ENCODE data around the gene SPRR2G.
"Not testable (repeated sequence)": the region's sequence is repeated elsewhere in the genome, so short reads cannot be mapped to it uniquely, and the experiment has no call there.

SPRR2G gene

DNA sequence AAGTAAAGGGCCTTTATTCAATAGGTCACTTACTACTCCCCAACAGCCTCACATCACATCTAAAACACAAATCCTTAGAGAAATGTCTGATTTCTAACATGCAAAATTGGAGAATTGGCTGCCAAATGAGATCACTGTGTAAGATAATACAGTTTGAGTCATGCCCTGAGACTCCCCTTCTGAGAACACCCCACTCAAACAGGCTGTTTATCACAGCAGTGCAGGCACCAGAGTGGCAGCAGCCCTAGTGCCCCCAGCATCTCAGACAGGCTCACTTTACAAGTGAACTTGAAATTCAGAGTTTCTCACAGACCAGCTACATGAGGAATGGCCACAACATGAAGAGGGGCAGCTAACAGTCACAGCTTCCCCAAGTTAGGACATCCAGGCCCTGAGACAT lies 35.4 kb downstream of the SPRR2G start:
- not testable (repeated sequence) for DNase-seq (ENCODE audit: low read depth in 2 of 3, low spot score in 1 of 3)

DNA sequence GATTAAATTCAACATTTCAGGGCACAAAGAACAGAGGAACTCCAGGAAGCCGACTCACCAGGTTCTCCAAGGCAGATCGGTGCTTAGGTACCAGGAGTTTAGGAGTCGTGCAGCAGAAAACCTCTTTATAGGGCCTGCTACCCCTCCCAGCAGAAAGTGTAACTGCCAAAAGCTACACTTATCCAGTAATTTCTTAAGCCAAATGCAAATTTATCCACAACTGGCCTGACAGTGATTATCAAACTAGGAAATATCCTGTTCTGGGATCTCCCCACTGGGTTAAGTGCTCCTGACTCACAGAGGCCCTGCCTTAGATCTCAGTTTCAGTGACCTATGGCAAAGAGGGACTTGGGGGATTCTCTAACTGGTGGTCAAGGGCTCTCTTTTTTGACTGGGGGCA lies 37.3 kb downstream of the SPRR2G start, which contains the start of gene SPRR2F:
SPRR2F (minus strand) TSS at position 101 of the 400 bp plus-strand sequence. CDS start 783 bp downstream, outside the sequence.
- no peak for DNase-seq (ENCODE audit: low read depth in 2 of 3, low spot score in 1 of 3)

DNA sequence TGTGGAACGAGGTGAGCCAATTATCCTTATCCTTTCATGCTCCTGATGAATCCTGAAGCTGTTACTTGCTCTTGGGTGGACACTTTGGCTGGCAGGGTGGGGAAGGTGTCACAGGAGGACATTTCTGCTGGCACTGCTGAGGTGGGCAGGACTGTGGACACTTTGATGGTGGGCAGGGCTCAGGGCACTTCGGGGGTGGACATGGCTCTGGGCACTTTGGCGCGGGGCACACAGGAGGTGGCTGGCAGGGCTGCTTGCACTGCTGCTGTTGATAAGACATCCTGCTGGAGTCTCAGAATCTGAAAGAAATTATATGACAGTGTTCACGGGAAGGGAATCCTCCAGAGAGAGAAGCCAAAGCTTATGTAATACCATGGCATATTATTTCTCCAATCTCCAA lies 38.2 kb downstream of the SPRR2G start:
- not testable (repeated sequence) for DNase-seq (ENCODE audit: low read depth in 2 of 3, low spot score in 1 of 3)

DNA sequence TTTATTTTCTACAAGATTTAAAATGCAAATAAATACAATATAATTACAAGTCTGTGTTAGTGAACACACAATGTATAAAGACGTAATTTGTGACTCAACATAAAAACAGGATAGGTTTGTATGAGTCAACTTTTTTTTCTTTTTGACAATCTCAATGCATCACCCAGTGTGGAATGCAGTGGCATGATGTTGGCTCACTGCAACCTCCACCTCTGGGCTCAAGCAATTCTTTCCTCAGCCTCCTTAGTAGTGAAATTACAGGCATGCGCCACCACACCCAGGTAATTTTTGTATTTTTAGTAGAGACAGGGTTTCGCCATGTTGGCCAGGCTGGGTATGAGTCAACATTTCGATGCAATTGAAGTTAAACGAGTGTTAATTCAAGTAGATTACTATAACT lies 50.4 kb downstream of the SPRR2G start:
- no peak for DNase-seq (ENCODE audit: low read depth in 2 of 3, low spot score in 1 of 3)

Measured in stimulated activated CD4-positive, alpha-beta T cell treated with anti-CD3 and anti-CD28 coated beads, Interleukin-12 subunit alpha, Interleukin-12 subunit beta, amount 100 ng/mL, for 48 hours (primary cell).